ENCODE measurements around the gene PI4KA.

The PI4KA gene

DNA sequence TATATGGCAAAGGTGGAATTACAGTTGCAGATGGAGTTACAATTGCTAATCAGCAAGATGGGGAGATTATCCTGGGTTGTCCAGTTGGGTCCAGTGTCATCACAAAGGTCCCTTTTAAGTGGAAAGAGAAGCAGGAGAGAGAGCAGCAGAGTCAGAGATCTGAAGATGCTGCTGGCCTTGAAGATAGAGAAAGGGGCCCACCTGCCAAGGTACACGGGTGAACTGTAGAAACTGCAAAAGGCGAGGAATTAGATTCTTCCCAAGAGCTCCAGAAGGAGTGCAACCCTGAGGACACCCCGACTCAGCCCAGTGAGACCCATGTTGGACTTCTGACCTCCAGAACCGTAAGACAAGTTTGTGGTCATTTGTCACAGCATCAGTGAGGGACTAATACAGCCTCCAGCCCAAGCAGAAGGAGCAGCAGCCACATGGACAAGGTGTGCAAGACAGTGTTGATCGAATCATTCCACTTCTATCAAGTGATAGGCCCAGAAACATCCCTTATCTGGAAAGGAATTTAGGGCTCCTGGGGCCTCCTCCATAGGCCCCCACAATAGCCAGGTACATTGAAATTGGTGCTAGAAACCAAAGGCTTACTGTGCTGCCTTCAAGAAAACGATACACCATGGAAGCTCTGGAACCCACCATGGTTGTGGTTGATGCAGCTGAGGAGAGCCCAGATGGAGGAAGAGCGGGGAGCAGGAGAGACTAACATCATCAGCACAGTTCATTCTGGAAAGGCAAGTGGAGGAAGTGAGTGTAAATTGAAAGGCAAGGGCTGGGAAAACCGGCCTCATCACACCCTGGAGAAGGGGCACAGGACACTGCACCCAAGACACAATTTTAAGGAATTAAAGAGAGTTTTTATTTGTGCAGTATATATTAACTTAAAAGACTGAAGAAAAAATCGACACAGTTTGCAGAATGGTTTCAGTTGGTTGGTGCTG is 23.5 kb upstream of the PI4KA start:
- DNase-seq: no peak

DNA sequence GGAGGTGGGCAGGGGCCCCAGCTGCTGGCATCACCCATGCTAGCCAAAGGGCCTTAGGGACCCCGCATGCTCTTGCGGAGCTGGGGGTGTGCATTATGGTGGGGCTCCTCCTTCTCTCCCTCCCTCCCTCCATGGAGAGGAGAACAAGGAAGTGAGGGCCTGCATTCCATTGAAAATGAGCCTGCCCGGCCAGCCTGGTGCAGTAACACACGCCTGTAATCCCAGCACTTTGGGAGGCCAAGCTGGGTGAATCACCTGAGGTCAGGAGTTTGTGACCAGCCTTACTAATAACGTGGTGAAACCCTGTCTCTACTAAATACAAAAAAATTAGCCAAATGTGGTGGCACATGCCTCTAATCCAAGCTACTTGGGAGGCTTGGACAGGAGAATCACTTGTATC is 22.6 kb upstream of the PI4KA start:
- DNase-seq: no peak

DNA sequence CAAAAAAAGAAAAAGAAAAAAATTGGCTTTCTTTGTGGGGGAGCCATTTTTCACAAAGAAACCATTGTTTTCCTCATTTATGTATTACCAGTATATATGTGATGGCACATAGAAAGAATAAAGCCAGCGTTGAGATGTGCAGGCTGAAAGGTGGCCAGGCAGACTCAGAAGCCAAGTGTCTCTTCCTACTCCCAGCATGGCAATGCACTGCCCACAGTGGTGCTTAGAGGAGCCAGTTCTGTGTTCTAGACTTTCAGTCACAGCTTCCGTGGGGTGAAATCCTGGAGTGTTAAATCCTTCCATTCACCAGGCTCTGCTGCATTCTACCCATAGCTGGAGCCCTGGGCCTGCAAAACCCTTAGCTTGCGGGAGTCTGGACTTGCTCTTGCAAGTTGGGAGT is 19.1 kb upstream of the PI4KA start:
- no peak for DNase-seq

DNA sequence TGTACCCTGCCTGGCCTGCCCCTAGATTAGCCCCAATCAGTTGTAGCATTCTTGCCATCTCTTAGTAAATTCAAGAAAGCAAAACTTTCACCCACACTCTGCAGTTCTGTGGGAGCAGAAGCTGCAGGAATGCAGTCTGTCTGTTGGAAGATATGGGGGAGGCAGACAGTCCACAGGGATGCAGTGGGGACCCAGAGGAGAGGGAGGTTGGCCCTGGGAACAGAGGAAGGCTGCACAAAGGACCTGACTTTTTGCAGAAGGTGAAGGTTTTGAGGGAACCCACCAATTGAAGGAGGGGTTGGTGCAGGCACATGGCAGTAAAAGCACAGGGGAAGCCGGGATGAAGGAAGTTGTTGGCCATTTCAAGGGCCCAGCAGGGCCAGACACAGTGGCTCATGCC is 16.7 kb upstream of the PI4KA start:
- DNase-seq: no peak

DNA sequence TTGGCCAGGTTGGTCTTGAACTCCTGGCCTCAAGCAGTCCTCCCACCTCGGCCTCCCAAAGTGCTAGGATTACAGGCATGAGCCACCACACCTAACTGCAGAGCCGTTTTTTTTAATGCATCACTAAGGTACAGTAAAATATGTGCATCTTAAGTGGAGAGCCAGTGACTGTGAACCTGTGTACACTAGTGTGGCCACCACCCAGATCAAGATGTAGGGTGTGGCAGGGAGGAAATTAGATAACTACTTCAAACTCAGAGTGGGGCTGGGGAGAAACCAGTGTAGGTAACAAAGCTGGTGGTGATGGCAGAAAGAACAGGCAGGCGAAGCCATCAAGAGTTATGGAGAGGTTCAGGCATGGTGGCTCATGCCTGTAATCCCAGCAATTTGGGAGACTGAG is 14.6 kb upstream of the PI4KA start:
- DNase-seq: no peak

DNA sequence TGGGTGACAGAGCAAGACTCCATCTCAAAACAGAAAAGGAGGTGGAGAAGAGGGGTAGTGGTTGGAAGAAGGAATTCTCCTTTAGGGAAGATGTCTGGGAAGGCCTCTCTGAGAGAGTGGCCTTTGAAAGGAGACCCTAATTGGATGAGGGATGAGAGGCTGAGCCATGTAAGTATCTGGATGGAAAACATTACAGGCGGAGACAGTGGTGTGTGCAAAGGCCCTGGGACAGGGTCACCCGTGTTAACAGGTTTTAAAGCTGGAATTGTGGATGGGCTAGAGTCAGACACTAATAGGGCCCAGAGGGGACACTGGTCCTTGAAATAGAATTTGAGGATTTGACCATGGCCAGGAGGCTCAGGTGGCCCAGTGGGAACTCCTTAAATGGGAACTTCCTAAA is 10.6 kb upstream of the PI4KA start:
- DNase-seq: no peak

DNA sequence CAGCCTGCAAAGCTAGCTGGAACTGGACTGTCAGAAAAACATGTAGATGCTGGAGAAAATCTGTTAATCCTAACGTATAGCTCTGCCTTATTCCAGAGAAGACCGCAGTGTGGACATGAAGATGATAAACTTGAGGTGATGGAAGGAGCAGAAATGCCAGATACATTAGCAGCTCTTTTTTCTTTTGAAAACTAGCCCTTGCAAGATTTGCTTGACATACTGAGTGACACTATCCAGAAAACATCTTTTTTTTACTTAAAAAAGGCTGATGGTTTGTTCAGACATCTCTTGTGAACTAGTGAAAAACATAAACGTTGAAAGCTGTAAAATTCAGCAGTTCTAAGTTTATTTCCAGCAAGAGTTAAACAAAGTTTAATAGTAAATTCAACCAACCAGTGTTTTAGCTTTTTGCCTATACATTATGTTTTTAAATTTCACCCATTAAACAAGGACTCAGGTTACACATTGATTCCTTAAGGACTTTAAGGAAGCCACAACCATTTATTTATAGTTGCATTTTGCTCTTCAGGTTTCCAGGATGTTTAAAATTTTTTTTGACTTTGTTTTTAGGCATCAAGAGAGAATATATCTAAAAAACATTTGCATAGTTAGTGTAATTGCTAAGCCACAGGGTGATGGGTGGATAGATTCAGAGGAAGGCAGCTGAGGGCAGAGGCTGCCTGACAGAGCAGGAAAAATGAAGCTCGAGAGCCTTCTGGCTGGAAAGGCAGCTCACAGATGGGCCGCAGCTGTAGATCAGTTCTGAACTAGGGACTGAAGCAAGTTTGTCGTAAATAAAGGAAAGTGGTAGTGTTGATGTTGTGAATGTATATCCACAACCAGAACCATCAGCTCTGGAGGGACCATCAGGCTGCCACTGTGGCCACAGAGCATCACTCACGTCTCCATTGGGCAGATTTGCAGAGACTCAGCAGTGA is 9.7 kb upstream of the PI4KA start:
- DNase-seq: no peak

DNA sequence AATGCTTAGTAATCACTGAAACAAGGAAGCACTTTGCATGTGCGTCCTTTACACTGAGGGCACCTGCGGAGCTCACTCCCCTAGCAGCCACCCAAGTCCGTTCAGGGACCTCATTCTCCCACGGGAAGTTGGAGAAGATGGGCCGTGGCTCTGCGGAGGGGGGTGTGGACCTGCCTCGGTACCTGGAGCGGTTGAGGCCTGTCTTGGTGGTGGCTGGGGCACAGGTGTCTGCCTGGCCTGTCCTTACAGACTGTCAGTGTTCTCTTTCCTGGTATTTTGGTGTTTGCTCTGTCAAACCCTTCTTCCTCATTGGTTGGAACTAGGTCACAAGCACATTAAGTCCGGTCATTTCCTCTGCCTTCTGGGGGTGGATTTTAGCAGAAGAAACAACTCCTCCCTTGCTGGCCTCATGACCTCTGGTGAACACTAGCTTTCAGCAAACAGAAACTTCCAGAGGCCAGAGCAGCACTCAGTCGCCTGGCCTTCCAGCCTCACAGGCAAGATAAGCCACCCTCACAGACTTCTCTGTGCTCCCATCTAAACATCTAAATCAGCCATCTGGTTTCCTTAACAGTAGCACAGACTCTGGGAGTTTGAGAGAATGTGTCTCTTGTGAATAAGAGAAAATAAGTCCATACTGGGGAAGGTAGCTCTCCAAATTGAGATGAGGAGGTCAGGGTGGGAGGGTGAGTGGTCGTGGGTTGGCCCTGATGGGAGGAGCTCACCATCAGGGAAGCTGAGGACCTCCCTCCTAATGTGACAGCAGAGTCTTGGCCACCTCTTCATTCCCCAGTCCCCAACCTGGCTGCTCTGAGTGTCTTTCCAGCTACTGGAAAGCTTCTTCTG is 8.8 kb upstream of the PI4KA start:
- peak; percentile 15 for DNase-seq

DNA sequence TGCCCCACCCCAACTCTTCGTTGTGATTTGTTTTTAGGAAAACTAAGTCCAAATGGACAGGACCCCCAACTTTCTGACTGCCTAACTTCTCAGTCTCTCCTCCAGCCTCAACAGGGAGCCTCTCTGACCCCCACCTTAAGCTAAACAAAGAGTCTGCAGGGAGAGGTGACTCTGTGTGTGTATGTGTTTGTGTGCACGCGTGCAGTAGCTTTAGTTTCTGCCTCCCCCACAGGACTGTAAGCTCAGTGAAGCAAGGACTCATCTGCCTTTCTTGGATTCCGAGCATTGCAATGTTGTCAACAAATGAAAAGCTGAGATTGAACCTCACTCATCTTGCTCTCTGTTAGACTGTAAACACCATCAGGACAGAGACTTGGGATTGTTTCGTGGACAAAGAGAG is 8.1 kb upstream of the PI4KA start:
- DNase-seq: no peak

DNA sequence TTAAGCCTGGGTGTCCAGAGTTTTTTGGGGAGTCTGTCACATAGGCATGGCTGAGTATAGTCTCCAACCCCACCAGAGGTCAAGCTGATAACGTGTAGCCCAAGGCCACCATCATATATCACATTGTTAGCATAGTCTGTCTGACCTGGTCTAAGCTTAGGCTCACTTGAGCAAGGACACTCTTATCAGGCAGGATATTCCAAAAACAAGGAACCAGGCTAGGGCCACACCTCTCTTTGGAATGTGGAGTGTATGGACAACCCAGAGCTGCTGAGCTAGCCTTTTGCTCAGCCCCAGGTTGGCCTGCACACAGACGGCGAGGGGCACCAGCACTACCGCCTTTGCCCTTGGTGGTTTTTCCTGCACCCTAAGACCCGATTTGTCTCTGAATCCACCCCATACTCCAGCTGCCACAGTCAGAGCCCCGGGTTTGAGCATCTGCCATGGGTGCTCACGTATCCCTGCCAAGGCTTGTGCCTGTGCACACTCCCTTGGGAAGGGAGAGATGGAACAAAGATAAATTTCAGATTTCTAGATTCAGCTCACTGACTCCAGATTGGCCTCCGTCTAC is 7.3 kb upstream of the PI4KA start:
- no peak for DNase-seq

DNA sequence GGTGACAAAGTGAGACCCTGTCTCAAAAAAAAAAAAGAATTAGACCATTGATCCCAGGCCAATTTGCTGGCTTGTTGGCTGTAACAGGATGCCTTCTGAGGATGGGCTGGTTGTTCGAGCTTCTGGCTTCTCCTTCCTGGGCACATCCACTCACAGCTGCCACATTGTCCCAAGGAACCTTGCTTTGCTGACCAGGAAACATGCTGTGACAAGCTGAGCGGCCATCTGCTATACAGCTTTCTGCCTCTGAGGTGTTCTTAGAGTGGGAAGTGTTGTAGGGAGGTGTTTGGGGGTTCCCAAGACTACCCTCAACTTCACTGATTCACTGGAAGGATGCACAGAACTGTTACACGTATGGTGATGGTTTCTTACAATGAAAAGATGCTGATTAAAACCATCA is 6.7 kb upstream of the PI4KA start:
- no peak for DNase-seq

DNA sequence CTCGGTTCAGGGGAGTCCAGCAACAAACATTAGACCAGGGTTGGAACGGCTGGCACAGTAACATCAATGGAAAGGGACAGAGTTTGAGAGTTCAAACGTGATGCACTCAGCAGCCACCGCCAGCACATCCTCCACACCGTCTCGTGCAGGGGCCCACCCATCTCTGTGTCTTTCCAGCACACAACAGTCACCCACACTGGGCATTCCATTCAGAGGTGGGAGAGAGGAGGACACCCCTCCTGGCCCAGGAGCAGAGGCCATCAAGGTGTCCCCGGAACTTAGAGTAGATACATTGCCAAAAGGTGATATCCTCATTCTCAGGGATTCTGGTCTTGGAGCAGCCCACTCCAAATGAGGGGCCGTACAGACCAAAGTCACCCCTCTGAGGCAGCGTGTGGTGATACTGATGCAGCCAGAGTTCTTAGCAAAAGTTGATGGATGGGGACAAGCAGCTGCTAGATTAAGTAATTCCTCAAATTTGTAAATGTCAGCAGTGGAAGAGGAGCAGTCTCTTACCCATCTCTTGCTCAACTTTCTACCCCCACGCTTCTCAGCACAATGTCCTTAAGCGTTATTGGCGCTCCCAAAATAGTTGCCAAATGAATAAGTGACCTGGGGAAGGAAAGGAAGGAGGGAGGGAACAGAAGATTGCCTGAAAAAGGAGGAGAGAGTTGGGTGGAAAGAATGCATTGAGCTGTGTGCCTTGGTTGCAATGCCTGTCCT is 5.7 kb upstream of the PI4KA start:
- DNase-seq: no peak

DNA sequence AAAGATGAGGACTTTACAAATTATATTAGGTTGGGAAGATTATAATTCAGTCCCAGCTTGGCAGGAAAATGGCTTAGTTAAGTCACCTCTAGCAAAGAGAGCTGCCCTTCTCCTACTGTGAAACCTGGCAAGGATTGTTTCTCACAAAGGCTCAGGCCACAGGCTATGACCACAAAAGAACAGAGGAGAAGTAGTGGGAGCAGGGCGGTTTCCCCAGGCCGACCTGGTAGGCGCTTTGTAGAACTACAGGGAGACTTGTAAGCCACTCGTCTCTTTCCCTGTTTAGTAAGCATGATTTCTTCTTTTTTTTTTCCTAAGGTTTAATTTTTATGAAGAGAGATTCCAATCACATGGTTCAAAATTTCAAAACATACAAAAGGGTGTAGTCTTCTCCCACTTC is 4.8 kb upstream of the PI4KA start:
- no peak for DNase-seq

DNA sequence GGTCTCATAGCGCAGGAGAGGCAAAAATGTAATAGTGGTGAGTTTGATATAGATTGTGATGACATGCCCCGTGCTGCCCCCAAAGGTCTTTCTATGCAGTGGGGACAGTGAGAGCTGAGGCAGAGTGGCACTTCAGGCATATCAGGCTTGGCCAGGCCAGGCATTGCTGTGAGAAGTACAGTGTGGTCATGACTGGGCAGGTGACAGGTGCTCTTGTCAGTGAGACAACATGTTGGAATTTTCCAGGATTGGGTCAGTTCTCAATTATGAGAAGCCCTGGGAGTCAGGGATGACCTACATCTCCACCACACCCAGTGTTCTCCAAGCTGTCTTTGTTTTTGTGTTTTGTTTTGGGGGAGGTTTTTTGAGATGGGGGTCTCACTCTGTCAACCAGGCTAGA is 3.9 kb upstream of the PI4KA start:
- DNase-seq: no peak

DNA sequence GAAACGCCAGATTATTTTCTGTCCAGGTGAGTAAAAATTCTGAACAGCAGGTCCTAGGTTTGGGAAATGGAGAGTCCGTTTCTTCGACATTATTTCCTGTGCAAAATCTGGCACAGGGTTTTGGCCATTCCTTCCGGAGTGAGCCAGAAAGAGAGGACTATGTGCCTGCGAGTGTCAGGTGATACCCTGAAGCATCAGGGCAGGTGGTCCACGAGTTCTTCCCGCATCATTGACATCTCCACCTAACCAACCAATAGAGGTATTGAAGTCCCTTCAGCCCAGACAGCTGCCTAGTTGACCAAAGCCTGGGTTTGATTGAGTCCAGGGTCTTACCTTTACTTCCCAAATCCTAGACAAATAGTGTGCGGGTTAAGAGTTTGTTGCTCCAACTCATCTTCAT is 1.0 kb upstream of the PI4KA start:
- no peak for DNase-seq

DNA sequence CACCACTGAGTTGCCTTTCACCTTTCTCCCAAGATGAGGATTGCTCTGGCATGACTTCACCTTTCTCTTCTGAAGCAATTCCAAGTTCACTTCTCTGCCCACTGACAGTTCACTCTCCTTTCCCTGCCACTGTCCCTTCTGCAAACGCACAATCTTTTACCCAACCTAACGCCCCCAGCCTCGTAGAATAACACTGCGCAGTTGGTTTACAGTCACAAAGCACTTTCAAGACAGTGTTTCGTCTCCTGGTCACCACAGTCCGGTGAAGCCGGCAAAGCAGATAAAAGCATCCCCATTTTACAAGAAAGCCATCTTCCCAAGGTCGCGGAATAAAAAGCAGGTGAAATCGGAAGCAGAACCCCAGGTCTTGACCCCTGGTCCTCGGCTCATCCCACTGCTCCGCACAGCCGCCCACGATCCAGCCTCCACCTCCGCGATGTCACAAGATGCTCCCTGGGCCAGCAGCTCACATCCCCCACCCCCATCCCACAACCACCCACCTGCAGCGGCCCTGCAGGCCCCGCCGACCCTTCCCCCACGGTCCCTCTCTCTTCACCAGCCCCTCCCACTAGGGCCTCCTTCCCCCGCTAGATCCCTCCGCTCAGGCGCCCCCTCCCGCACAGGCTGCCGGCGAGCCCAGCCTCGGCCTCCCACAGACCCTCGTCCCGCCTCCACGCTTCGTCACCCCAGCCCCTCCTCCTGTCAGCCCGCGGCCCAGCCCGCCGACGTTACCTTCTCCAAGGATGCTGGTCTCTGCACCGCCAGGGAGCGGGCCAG is 585 bp downstream of the PI4KA start:
- DNase-seq: peak; percentile 40

DNA sequence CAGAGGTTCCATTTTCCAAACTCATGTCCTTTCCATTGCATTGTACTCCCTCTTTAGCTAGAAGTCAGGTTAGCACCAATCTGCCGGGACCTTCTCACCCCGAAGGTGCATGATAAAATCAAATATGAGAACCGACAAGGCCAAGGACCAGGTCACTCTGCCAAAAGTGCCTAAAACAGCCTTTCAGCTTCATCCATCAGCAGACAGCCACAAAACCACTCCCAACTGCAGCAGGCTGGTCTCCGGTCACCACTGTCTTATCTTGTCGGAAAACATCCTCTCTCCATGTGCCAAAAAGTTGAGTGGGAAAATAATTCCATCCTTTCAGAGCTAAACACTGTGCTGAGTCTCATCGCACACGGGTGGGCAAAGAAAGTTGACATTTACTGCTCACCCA is 1.4 kb downstream of the PI4KA start:
- DNase-seq: no peak

DNA sequence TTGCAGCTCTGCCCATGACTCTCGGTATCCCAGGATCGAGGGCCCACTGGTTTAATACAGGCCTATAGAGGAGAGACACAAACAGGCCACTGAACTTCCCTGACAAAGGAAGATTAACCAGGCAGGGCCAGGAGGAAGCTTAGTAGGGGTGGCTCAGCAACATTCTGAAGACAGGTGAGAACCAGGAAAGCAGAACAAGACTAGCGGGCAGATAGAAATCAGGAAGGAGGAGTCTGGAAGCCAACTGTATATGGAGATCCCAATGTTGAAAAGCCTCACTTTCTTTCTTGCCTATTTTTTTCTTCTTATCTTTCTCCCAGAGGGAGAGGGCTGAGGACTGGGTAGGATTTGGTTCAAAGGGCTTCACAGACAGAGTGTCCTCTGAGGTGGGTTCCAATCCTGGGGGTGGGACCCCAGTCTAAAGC is 5.4 kb downstream of the PI4KA start:
- DNase-seq: no peak

DNA sequence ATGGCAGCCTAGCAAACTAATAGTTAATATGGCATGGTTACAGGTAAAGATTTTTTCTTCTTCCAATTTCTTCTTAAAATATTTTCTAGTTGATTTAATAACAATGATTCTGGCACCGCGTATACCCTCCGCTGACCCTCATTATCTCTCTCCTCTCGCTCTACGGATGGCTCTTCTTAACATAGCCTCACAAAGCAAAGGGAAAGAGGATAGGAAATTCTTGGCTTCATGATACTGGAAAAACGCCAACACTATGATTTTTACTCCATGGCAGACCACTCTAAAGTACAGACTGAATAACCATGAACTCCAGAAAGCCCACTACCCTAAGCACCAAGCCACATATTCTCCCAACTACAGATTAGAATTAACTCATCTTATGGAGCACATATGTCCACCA is 6.1 kb downstream of the PI4KA start:
- no peak for DNase-seq

DNA sequence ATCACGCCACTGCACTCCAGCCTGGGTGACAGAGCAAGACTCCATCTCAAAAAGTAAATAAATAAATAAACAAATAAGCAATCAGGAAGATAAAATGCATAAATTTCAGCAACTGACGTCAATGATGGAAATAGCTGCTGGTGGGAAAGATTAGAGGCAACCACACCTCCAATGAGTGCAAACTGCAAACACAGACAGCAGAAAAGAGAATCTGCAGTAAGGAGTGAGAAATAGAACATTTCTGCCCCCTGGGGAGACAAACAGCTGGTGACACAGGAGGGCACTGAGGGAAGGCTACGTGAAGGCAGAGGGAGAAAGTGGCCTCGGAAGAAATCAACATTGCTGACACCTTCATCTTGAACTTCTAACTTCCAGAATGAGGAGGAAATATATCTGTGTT is 6.5 kb downstream of the PI4KA start:
- no peak for DNase-seq

DNA sequence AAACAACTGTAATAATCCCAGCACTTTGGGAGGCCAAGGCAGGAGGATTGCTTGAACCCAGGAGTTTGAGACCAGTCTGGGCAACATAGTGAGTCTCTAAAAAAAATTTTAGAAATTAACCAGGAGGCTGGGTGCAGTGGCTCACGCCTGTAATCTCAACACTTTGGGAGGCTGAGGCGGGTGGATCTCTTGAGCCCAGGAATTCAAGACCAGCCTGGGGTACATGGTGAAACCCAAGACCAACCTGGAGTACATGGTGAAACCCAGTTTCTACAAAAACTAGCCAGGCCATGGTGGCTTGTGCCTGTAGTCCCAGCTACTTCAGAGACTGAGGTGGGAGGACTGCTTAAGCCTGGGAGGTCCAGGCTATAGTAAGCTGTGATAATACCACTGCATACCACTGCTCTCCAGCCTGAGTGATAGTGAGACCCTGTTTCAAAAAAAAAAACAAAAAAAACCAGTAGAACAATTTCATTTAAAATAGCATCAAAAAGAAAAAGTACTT is 11.2 kb downstream of the PI4KA start:
- DNase-seq: no peak

All from GF-D8 (cell line).